SK-N-SH (cell line): Measurements from ENCODE around the gene KRT9.

Experiments used
- CTCF ChIP-seq: fragments of 200-600 bp; sonication (generic); IDR thresholded peaks from 2 replicates; pipeline ENCODE4 v1.6.1; 2017; ENCODE audit warnings: antibody characterized with exemption, mild to moderate bottlenecking, moderate library complexity
- EP300 ChIP-seq, 2 experiments: IDR thresholded peaks; 2 replicates each; pipeline versions ENCODE4 v1.4.0 to v1.6.1; 2012; ENCODE audit warnings: borderline replicate concordance in 1 of 2, low read depth in 1 of 2, low read length in 1 of 2
- EZH2phosphoT487 ChIP-seq: fragments of 200-600 bp; sonication (generic); IDR thresholded peaks from 2 replicates; pipeline ENCODE4 v1.6.1; 2017; ENCODE audit warnings: low read depth, mixed run types, mild to moderate bottlenecking, antibody characterized with exemption, moderate library complexity, borderline replicate concordance
- IRF3 ChIP-seq: fragments of 150-350 bp; IDR thresholded peaks from 2 replicates; pipeline ENCODE4 v1.6.1; 2016; ENCODE audit warnings: mild to moderate bottlenecking, low read depth, low read length
- MAX ChIP-seq: IDR thresholded peaks from 2 replicates; pipeline ENCODE4 v1.4.0; 2012; ENCODE audit warnings: low read depth
- MXI1 ChIP-seq: IDR thresholded peaks from 2 replicates; pipeline ENCODE4 v1.6.1; 2012; ENCODE audit warnings: mild to moderate bottlenecking, low read depth, low read length, improper control_type of control experiment
- RAD21 ChIP-seq: IDR thresholded peaks from 2 replicates; pipeline ENCODE4 v1.6.1; 2012; ENCODE audit warnings: mild to moderate bottlenecking, low read length
- RCOR1 ChIP-seq: fragments of 150-350 bp; IDR thresholded peaks from 2 replicates; pipeline ENCODE4 v1.6.1; 2017; ENCODE audit warnings: antibody characterized with exemption, low read length
- RXRA ChIP-seq: IDR thresholded peaks from 2 replicates; pipeline ENCODE4 v1.4.0; 2012; ENCODE audit warnings: low read depth, mild to moderate bottlenecking, borderline replicate concordance
- SIN3A ChIP-seq: IDR thresholded peaks from 2 replicates; pipeline ENCODE4 v1.6.1; 2012; ENCODE audit warnings: low read depth, mild to moderate bottlenecking, low read length, moderate library complexity, borderline replicate concordance
- SMC3 ChIP-seq: IDR thresholded peaks from 2 replicates; pipeline ENCODE4 v1.6.1; 2012; ENCODE audit warnings: low read depth, low read length, improper control_type of control experiment
- ZBTB33 ChIP-seq: IDR thresholded peaks from 2 replicates; pipeline ENCODE4 v1.4.0; 2012; ENCODE audit warnings: low read depth, borderline replicate concordance

- no peak for TF ChIP-seq SMC3
- TF ChIP-seq EP300 (IDR thresholded peaks at IDR 0.05; ENCODE audit: borderline replicate concordance in 1 of 2, low read depth in 1 of 2, low read length in 1 of 2): no peak
- no peak for TF ChIP-seq ZBTB33
- no peak for TF ChIP-seq CTCF
- no peak for TF ChIP-seq RAD21
- TF ChIP-seq RCOR1: no peak
- TF ChIP-seq MAX: no peak
- TF ChIP-seq SIN3A: no peak
- TF ChIP-seq EZH2phosphoT487: no peak
- no peak for TF ChIP-seq IRF3
- no peak for TF ChIP-seq MXI1
- TF ChIP-seq RXRA: no peak
These were observed 49.3 kb downstream of the KRT9 start for GRCh38 chr17:41522301-41523224.
